ENCODE data around the gene ACSF3. TPM values are rescaled to one million over a fixed set of nuclear protein-coding genes. Genes with fewer than 3 reads are reported as not detected.
"Not testable (repeated sequence)": the region's sequence is repeated elsewhere in the genome, so short reads cannot be mapped to it uniquely, and the experiment has no call there.

The ACSF3 gene
- total RNA-seq, 1 experiment from 2014 or later, result 30.5 TPM

GRCh38 chr16:89187032-89187769, 93.5 kb downstream of the ACSF3 start:
- DNase-seq (ENCODE audit: low read depth), result no peak

GRCh38 chr16:89187770-89188392, 94.2 kb downstream of the ACSF3 start:
- DNase-seq (ENCODE audit: low read depth), result peak; percentile 22

DNA sequence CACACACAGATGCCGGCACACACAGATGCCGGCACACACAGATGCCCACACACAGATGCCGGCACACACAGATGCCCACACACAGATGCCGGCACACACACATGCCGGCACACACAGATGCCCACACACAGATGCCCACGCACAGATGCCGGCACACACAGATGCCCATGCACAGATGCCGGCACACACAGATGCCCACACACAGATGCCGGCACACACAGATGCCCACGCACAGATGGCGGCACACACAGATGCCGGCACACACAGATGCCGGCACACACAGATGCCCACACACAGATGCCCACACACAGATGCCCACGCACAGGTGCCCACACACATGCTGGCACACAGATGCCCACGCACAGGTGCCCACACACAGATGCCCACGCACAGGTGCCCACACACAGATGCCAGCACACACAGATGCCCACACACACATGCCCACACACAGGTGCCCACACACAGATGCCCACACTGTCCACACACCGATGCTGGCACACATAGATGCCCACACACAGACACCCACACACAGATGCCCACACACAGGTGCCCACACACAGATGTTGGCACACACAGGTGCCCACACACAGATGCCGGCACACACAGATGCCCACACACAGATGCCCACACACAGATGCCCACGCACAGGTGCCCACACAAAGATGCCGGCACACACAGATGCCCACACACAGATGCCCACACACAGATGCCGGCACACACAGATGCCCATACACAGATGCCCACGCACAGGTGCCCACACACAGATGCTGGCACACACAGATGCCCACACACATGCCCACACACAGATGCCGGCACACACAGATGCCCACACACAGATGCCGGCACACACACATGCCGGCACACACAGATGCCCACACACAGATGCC, 95.1 kb downstream of the ACSF3 start:
- DNase-seq (ENCODE audit: low read depth), result not testable (repeated sequence)

- DNase-seq (ENCODE audit: low read depth), result no peak
Observed at GRCh38 chr16:89189358-89190025, 95.8 kb downstream of the ACSF3 start.

DNA sequence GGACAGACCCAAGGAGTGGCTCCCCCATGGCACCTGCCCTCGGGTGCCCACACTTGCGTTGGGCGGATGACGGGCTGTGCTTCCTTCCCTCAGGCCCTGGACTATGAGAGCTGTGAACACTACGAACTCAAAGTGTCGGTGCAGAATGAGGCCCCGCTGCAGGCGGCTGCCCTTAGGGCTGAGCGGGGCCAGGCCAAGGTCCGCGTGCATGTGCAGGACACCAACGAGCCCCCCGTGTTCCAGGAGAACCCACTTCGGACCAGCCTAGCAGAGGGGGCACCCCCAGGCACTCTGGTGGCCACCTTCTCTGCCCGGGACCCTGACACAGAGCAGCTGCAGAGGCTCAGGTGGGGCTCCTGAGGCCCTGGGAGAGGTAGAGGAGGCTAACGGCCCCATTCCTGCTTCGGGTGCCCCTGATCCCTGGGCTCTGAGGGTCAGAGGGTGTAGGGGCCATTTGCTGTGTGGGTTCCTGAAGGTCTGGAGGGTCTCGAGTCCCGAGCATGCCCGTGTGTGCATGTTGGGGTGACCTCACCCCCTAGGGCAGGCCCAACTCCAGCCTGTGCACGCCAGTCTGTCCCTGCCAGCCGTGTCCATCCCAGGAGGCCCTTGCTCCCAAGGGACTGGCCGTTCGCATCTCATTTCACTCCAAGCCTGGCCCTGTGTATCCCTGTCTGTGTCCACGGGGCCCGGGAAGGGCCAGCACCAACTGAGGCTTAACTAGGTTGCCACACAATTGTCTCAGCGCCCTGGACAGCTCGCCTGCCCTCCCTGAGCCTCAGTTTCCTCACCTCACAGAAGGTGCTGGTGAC, 96.7 kb downstream of the ACSF3 start:
- no peak for DNase-seq (ENCODE audit: low read depth)

DNA sequence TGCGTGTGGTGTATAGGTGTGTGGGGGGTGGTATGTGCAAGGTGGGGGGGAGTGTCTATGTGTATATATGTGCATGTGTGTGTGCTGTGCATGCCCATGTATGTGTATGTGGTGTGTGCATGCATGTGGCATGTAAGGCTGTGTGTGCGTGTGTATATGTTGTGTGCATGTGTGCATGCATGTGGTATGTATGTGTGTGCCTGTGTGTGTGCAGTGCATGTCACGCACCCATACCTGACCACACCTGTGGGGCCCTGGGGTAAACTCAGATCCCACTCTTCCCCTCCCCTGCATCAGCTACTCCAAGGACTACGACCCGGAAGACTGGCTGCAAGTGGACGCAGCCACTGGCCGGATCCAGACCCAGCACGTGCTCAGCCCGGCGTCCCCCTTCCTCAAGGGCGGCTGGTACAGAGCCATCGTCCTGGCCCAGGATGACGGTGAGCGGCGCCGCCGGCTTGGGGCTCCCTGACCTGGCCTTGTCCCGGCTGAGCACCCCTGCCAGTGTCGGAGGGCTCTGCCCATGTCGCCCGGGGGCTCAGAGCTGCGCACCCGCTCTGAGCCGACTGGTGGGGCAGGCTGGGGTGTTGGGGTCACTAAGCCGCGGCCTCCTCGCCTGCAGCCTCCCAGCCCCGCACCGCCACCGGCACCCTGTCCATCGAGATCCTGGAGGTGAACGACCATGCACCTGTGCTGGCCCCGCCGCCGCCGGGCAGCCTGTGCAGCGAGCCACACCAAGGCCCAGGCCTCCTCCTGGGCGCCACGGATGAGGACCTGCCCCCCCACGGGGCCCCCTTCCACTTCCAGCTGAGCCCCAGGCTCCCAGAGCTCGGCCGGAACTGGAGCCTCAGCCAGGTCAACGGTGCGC, 97.6 kb downstream of the ACSF3 start:
- no peak for DNase-seq (ENCODE audit: low read depth)

DNA sequence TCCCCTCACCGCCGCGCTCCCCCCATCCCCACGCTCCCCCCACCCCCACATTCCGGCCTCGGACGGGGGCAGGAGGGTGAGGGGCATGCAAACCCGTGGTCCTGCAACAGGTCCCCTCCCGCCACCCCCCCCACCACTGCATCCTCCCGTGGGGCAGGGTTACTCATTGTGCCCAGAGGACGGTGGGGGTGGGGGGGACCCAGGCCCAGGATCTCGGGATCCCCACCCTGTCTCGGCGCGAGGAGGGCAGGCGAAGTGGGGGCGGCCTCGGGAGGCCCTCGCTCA, 98.2 kb downstream of the ACSF3 start:
- DNase-seq (ENCODE audit: low read depth), result no peak

DNA sequence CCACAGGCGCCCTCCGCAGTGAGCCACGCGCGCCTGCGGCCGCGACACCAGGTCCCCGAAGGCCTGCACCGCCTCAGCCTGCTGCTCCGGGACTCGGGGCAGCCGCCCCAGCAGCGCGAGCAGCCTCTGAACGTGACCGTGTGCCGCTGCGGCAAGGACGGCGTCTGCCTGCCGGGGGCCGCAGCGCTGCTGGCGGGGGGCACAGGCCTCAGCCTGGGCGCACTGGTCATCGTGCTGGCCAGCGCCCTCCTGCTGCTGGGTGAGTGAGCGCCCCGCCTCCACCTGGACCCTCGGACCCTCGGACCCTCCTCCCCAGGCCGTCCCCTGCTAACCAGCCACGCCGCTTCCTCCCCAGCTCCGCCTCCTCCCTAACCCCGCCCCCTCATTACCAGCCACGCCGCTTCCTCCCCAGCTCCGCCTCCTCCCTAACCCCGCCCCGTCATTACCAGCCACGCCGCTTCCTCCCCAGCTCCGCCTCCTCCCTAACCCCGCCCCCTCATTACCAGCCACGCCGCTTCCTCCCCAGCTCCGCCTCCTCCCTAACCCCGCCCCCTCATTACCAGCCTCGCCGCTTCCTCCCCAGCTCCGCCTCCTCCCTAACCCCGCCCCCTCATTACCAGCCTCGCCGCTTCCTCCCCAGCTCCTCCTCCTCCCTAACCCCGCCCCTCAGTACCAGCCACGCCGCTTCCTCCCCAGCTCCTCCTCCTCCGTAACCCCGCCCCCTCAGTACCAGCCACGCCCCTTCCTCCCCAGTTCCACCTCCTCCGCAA, 98.7 kb downstream of the ACSF3 start:
- DNase-seq (ENCODE audit: low read depth), result peak; percentile 49

- no peak for DNase-seq (ENCODE audit: low read depth)
Observed at GRCh38 chr16:89192956-89193575, 99.4 kb downstream of the ACSF3 start.

- no peak for DNase-seq (ENCODE audit: low read depth)
Observed at GRCh38 chr16:89193576-89194293, 100.1 kb downstream of the ACSF3 start.

GRCh38 chr16:89194340-89195311, 101.0 kb downstream of the ACSF3 start:
- no peak for DNase-seq (ENCODE audit: low read depth)

DNA sequence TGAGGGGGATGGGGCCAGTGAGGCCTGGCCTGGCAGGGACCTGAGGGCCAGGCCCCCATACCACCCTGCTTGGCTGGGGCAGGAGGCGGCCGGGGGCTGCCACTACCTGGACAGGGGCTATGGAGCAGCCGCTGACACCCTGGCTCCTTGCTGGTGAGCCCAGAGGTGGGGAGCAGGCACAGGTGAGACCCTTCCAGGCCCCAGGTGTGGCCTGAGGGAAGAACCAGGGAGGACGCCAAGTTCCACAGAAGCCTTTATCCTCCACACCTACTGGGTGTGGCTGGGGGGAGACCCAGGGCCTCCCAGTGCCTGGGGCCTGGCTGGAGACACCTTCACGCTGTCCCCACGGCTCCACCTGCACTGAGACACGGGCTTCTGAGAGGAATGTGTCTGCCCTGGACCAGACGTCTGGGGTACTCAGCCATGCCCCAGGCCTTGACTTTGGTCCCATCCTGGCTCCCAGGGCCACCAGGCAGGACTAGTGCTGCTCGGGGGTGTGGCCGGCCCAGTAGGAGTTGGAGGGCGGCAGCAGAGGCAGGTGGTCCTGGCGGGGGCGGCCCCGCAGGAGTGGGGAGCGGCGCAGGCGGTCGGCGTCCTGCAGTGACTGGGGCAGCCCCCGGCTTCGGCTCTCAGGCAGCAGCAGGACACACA, 102.0 kb downstream of the ACSF3 start:
- DNase-seq (ENCODE audit: low read depth), result no peak

DNA sequence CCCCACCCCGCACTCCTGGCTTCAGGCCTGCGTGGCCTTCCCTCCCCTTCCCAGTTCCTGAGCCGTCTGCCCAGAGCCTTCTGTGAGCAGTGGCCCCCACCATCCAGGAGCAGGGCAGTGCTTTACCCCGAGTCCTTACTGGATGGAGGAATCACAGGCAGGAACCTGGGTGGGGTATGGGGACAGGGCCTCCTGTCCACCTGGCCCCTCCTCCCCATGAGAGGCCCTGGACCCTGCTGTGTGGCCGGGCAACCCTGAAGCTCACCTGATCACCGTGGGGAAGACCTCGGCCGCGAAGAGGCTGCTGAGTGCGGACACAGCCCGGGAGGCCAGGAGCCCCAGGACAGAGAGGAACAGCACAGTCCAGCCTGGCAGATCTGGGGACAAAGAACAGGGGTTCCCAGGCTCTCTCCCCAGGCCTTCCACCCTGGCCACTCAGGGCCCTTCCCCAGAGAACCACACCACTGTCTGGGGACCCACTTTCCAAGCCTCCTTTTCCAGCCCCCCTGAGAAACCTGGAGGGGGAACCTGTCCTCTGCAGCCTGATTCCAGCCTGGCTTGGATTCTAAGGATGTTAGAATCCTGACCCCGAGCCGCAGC, 103.5 kb downstream of the ACSF3 start:
- no peak for DNase-seq (ENCODE audit: low read depth)

DNA sequence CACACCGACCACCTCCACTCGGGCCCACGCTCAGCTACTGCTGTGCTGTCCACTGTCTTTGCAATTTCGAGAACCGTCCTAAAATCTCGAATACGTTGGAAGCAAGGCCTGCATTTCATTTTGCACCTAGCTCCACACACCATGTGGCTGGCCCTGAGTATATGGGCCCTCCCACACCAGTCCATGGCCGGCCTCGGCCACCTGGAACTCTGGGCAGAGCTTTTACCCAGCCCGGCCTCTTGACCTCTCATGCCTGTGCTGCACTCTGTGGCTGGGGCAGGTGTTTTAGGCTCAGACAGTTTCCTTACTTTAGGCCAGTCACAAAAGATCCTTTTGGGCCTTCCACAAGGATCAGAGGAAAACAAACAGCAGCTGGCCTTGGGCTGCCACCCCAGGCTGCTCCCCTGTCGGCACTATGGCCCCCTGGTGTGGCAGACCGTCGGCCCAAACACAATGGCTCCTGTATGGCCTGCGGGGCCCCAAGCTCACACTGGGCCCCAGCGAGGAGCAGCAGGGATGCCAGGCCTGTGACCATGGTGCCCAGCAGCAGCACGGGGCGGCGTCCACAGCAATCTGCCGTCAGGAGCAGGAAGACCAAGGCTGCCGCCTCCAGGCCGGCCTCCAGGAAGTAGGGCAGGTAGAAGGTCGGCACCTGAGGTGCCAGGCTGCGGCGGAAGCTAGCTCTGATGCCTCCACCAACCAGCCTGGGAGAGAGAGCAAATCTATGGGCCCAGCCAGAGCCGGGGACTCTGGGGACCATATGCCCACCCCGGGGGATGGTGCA, 104.2 kb downstream of the ACSF3 start:
- no peak for DNase-seq (ENCODE audit: low read depth)

Data from HT1080 (cell line).